Measurements from ENCODE around the gene PLA2G1B. TPM values are rescaled to one million over a fixed set of nuclear protein-coding genes. Genes with fewer than 3 reads are reported as not detected.
A peak's percentile ranks its signal among the peaks of the same experiment; 100 is the strongest.

PLA2G1B gene
- total and polyA plus RNA-seq, 9 of the 15 experiments (the other 6 are each of a cell fraction or from before 2014, with no cell fraction given), result 1.4 TPM; not detected in 8

- 0 out of 4 replicates have a peak, but pooled peaks of 1 of the 2 experiments have one; percentile 43 for TF ChIP-seq ZMIZ1 (IDR thresholded peaks at IDR 0.05; ENCODE audit: low read depth in 2 of 2, low read length in 2 of 2)
- no peak for TF ChIP-seq CHCHD3 (CRISPR knock-in tag; IDR thresholded peaks at IDR 0.05)
- no peak for TF ChIP-seq ZNF140 (CRISPR knock-in tag; IDR thresholded peaks at IDR 0.05)
- no peak for TF ChIP-seq NONO (IDR thresholded peaks at IDR 0.05; ENCODE audit: low read depth in 2 of 2, low read length in 1 of 2)
- TF ChIP-seq CHD1 (IDR thresholded peaks at IDR 0.05; ENCODE audit: low read length), result no peak
- TF ChIP-seq MNT (conservative IDR thresholded peaks at IDR 0.05), result peak; percentile 100
- TF ChIP-seq GATAD2A (IDR thresholded peaks at IDR 0.05), result no peak
- TF ChIP-seq KLF16 (IDR thresholded peaks at IDR 0.05), result no peak
- peak; percentile 84 for TF ChIP-seq FOS (IDR thresholded peaks at IDR 0.05; ENCODE audit: extremely low read depth, insufficient read length)
- no peak for TF ChIP-seq NELFE (IDR thresholded peaks at IDR 0.05; ENCODE audit: insufficient read depth, insufficient read length)
- TF ChIP-seq IRF9 (tag; IDR thresholded peaks at IDR 0.05), result no peak
- peak; percentile 68; the same call in 1 of the 2 replicates for TF ChIP-seq RB1 (IDR thresholded peaks at IDR 0.05; ENCODE audit: low read depth)
- TF ChIP-seq XRCC4 (IDR thresholded peaks at IDR 0.05; ENCODE audit: extremely low read depth, insufficient read depth, insufficient read length), result no peak
- TF ChIP-seq RBM25 (IDR thresholded peaks at IDR 0.05; ENCODE audit: low read depth, low read length, severe bottlenecking), result peak; percentile 66
- TF ChIP-seq UBTF (IDR thresholded peaks at IDR 0.05; ENCODE audit: borderline replicate concordance in 1 of 2, low read depth in 2 of 2, low read length in 2 of 2), result no peak
- no peak for TF ChIP-seq DACH1 (IDR thresholded peaks at IDR 0.05; ENCODE audit: partially characterized antibody)
- peak; percentile 47; the same call in 1 of the 2 replicates for TF ChIP-seq CEBPG (CRISPR knock-in tag; IDR thresholded peaks at IDR 0.05)
- peak; percentile 87 to 92 for TF ChIP-seq CEBPG (tag; conservative IDR thresholded peaks at IDR 0.05 in 1 of 2, IDR thresholded peaks at IDR 0.05 in 1 of 2)
Observed at GRCh38 chr12:120317224-120318105, 10.1 kb downstream of the PLA2G1B start (continued).

All from K562 (cell line).